Measurements from ENCODE around the gene UXS1. TPM values are rescaled to one million over a fixed set of nuclear protein-coding genes. Genes with fewer than 3 reads are reported as not detected.
A peak's percentile ranks its signal among the peaks of the same experiment; 100 is the strongest.
"Not testable (repeated sequence)": the region's sequence is repeated elsewhere in the genome, so short reads cannot be mapped to it uniquely, and the experiment has no call there.

The UXS1 gene
- total RNA-seq, 2 experiments from 2014 or later, result 100 to 104 TPM

GRCh38 chr2:106147665-106148064, 46.4 kb downstream of the UXS1 start:
- no peaks in the 10 kb centered on the region for H3K27me3 Mint-ChIP-seq
- no peak for DNase-seq
- peak; percentile 80 for ATAC-seq (ENCODE audit: low read depth)
- H3K27ac Mint-ChIP-seq, result peak overlapping the region; percentile 84
- peaks cover 54% of the 10 kb centered on the region for H3K4me1 Mint-ChIP-seq
- POLR2A ChIA-PET, result interaction anchor here (0.7 to 1.8 kb wide), 3 partner anchors 12 to 46 kb away, joined by 3 to 20 read pairs (median 3); partner anchors contain the start of gene UXS1
- H3K4me3 Mint-ChIP-seq, result peak overlapping the region; percentile 35
- peaks cover 3% of the 10 kb centered on the region for H3K9me3 Mint-ChIP-seq
- peaks cover 83% of the 10 kb centered on the region for H3K36me3 Mint-ChIP-seq

DNA sequence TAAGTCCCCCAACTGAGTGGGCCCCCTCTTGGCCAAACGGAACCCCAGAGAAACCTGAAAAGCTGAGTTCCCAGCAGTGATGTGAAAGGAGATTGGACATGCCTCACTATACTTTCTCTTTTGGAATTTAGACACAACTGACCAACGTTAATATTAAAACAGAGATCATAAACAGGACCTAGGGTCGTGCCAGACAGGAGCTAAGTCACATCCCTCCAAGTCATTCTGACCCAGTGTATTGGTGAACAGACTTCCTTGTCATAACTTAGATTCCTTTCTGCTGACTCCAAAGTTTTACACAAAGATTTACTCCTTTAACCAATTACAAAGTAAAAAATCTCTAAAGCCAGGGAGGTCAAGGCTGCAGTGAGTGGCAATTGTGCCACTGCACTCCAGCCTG, 46.9 kb downstream of the UXS1 start:
- POLR2A ChIA-PET, result interaction anchor here (1.4 to 1.8 kb wide), 2 partner anchors 12 to 14 kb away, joined by 5 to 20 read pairs; no protein-coding TSS in a partner anchor
- peaks cover 83% of the 10 kb centered on the region for H3K36me3 Mint-ChIP-seq
- peaks cover 55% of the 10 kb centered on the region for H3K4me1 Mint-ChIP-seq
- no peaks in the 10 kb centered on the region for H3K27me3 Mint-ChIP-seq
- ATAC-seq (ENCODE audit: low read depth) (no peak), DNase-seq (no peak)
- H3K4me3 Mint-ChIP-seq, result peak overlapping the region; percentile 35
- peak overlapping the region; percentile 84 for H3K27ac Mint-ChIP-seq
- H3K9me3 Mint-ChIP-seq, result peaks cover 2% of the 10 kb centered on the region

GRCh38 chr2:106144621-106145331, 49.3 kb downstream of the UXS1 start:
- POLR2A ChIA-PET, result no interaction called here
- H3K4me3 Mint-ChIP-seq, result no peak overlapping the region
- no peak for DNase-seq

GRCh38 chr2:106143495-106144215, 50.4 kb downstream of the UXS1 start:
- DNase-seq (no peak), ATAC-seq (ENCODE audit: low read depth) (no peak)
- no peak overlapping the region for H3K4me3 Mint-ChIP-seq
- no peaks in the 10 kb centered on the region for H3K27me3 Mint-ChIP-seq
- peaks cover 65% of the 10 kb centered on the region for H3K4me1 Mint-ChIP-seq
- H3K36me3 Mint-ChIP-seq, result peaks cover 68% of the 10 kb centered on the region
- H3K27ac Mint-ChIP-seq, result no peak overlapping the region
- no peaks in the 10 kb centered on the region for H3K9me3 Mint-ChIP-seq
- POLR2A ChIA-PET, result interaction anchor here (1.4 kb wide), 1 partner anchor 17 kb away, joined by 4 read pairs; no protein-coding TSS in a partner anchor

More at GRCh38 chr2:106144621-106145331, 49.3 kb downstream of the UXS1 start:
- no peak for ATAC-seq (ENCODE audit: low read depth)
- no peaks in the 10 kb centered on the region for H3K27me3 Mint-ChIP-seq
- peaks cover 68% of the 10 kb centered on the region for H3K36me3 Mint-ChIP-seq
- peaks cover 63% of the 10 kb centered on the region for H3K4me1 Mint-ChIP-seq
- H3K9me3 Mint-ChIP-seq, result no peaks in the 10 kb centered on the region
- H3K27ac Mint-ChIP-seq, result peak overlapping the region; percentile 68

- POLR2A ChIA-PET, result no interaction called here
- no peak overlapping the region for H3K4me3 Mint-ChIP-seq
- no peaks in the 10 kb centered on the region for H3K9me3 Mint-ChIP-seq
- peaks cover 67% of the 10 kb centered on the region for H3K4me1 Mint-ChIP-seq
- no peak for ATAC-seq (ENCODE audit: low read depth)
- peak overlapping the region; percentile 5 for H3K27ac Mint-ChIP-seq
- no peak for DNase-seq
- peaks cover 70% of the 10 kb centered on the region for H3K36me3 Mint-ChIP-seq
- no peaks in the 10 kb centered on the region for H3K27me3 Mint-ChIP-seq
Observed at GRCh38 chr2:106142683-106143082, 51.4 kb downstream of the UXS1 start.

DNA sequence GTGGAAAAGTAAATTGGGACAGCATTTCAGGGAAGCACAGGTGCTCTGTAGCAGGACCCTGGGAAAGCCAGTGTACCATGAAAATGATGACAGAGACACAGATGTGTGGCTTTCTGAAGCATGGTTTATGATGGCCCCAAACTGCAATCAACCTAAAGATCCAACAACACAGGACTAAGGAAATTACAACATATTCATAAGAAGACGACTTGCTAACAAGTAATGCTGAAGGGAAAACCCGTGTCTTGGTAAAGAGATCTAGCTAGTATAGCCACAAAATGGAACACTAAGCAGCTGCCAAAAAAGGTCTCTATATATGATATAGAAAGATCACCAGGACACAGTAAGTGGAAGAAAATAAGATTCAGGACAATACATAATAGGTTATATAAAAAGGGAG, 53.2 kb downstream of the UXS1 start:
- Mint-ChIP-seq H3K4me3 (no peak overlapping the region), H3K9me3 (no peaks in the 10 kb centered on the region), H3K36me3 (peaks cover 60% of the 10 kb centered on the region), H3K27me3 (no peaks in the 10 kb centered on the region), H3K27ac (no peak overlapping the region), H3K4me1 (peaks cover 57% of the 10 kb centered on the region)
- POLR2A ChIA-PET, result interaction anchor here (5.0 kb wide), 1 partner anchor 18 kb away, joined by 38 read pairs; no protein-coding TSS in a partner anchor
- DNase-seq (no peak), ATAC-seq (ENCODE audit: low read depth) (no peak)

DNA sequence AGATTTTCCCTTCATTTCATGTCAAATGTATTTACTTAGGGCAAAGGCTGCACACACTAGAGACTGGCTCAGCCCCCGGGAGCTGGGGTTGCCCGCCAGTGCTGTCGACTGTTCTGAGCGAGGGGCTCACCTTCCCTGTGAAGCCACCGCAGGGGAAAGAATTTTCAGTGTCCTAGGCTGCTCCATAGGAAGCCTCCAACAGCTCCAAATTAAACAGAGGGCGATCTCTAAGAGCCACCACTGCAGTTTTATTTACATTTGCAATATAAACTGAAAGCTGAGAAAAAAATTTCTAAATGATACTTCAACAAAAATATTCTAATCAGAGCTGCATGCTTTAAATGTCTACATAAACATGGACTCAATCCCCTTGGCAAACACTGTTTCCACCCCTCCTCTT, 54.0 kb downstream of the UXS1 start:
- Mint-ChIP-seq H3K27me3 (no peaks in the 10 kb centered on the region), H3K4me1 (peaks cover 53% of the 10 kb centered on the region), H3K9me3 (no peaks in the 10 kb centered on the region), H3K27ac (peak overlapping the region; percentile 10), H3K36me3 (peaks cover 57% of the 10 kb centered on the region), H3K4me3 (no peak overlapping the region)
- DNase-seq, result no peak
- POLR2A ChIA-PET, result interaction anchor here (5.0 kb wide), 1 partner anchor 19 kb away, joined by 38 read pairs; no protein-coding TSS in a partner anchor
- ATAC-seq (ENCODE audit: low read depth), result no peak

DNA sequence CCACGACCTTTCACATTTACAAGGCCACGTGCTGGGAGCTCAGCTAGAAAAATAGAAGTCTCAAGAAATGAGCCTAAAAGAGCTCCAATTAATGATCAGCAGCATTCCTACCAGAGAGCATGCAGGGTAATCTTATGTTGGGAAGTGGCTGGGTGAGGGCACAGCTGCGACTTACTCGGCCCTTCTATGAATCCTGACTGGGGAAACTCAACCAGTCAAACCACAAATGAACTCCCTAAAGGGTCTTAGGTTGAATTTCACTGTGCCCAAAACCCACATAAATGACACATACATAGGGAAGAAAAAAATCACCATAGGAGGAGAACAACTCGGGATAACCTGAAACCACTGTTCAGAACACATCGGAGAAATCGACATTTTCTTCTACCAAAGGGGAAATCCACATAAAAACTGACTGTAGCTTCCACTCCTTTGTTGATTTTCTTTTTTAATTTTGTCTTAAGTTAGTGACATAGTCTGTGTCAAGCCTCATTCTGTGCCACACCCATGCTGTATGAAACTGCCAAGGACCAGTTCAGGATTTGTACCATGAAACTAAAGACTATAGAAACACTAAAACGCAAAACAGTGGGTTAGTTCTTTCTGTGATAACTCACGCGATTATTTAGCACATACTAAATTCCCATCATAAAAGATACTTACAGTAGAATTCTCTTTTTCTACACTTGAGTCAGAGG, 54.7 kb downstream of the UXS1 start:
- Mint-ChIP-seq H3K9me3 (no peaks in the 10 kb centered on the region), H3K4me3 (peak overlapping the region; percentile 71), H3K27ac (peak overlapping the region; percentile 91), H3K27me3 (no peaks in the 10 kb centered on the region), H3K36me3 (peaks cover 49% of the 10 kb centered on the region), H3K4me1 (peaks cover 48% of the 10 kb centered on the region)
- POLR2A ChIA-PET, result interaction anchor here (5.0 kb wide), 1 partner anchor 20 kb away, joined by 38 read pairs; no protein-coding TSS in a partner anchor
- ATAC-seq (ENCODE audit: low read depth), result no peak
- no peak for DNase-seq

GRCh38 chr2:106138543-106139237, 55.4 kb downstream of the UXS1 start:
- ATAC-seq (ENCODE audit: low read depth), result peak; percentile 32

GRCh38 chr2:106137731-106138521, 56.2 kb downstream of the UXS1 start:
- Mint-ChIP-seq H3K36me3 (peaks cover 37% of the 10 kb centered on the region), H3K27me3 (no peaks in the 10 kb centered on the region), H3K27ac (peak overlapping the region; percentile 91), H3K4me3 (peak overlapping the region; percentile 71), H3K4me1 (peaks cover 39% of the 10 kb centered on the region), H3K9me3 (no peaks in the 10 kb centered on the region)
- POLR2A ChIA-PET, result interaction anchor here (1.6 to 5.0 kb wide), 2 partner anchors 21 to 28 kb away, joined by 4 to 38 read pairs; no protein-coding TSS in a partner anchor
- ATAC-seq (ENCODE audit: low read depth) (peak; percentile 70), DNase-seq (no peak)

More at GRCh38 chr2:106138543-106139237, 55.4 kb downstream of the UXS1 start:
- Mint-ChIP-seq H3K4me3 (peak overlapping the region; percentile 71), H3K4me1 (peaks cover 43% of the 10 kb centered on the region), H3K36me3 (peaks cover 42% of the 10 kb centered on the region), H3K9me3 (no peaks in the 10 kb centered on the region), H3K27me3 (no peaks in the 10 kb centered on the region), H3K27ac (peak overlapping the region; percentile 91)
- POLR2A ChIA-PET, result interaction anchor here (1.6 to 5.0 kb wide), 2 partner anchors 20 to 27 kb away, joined by 4 to 38 read pairs; no protein-coding TSS in a partner anchor
- DNase-seq, result no peak

GRCh38 chr2:106131192-106131591, 62.9 kb downstream of the UXS1 start:
- DNase-seq; ATAC-seq (ENCODE audit: low read depth); H3K9me3 Mint-ChIP-seq; H3K27ac Mint-ChIP-seq; POLR2A ChIA-PET; H3K27me3 Mint-ChIP-seq; H3K4me3 Mint-ChIP-seq; H3K4me1 Mint-ChIP-seq: not testable (repeated sequence)
- peaks cover 23% of the 10 kb centered on the region for H3K36me3 Mint-ChIP-seq

All from activated naive CD8-positive, alpha-beta T cell treated with anti-CD3 and anti-CD28 coated beads, Interleukin-2, amount 10 ng/mL, durations not matched to agents 7 days and 5 days (primary cell).